ENCODE results near the gene ATP6V1D. TPM values are rescaled to one million over a fixed set of nuclear protein-coding genes. Genes with fewer than 3 reads are reported as not detected.
A peak's percentile ranks its signal among the peaks of the same experiment; 100 is the strongest.

The ATP6V1D gene
- total and polyA plus RNA-seq, 4 experiments from 2014 or later = 26.8 to 57.5 (median 40.1) TPM

GRCh38 chr14:67395086-67395875 is 35.7 kb upstream of the ATP6V1D start:
- H3K27me3 Mint-ChIP-seq = peaks cover 0 to 1% of the 10 kb centered on the region in 2 donors
- Histone ChIP-seq H3K27ac (ENCODE audit: low read depth, low read length) (no peak overlapping the region), H3K4me3 (ENCODE audit: low read length in 2 of 2) (no peak overlapping the region), H3K4me1 (ENCODE audit: insufficient read depth, low read length) (peaks cover 11% of the 10 kb centered on the region), H3K27me3 (ENCODE audit: insufficient read depth, low read length) (no peaks in the 10 kb centered on the region), H3K9me3 (ENCODE audit: control insufficient read depth in 1 of 2, low read length in 2 of 2) (no peaks in the 10 kb centered on the region), H3K36me3 (ENCODE audit: insufficient read depth, low read length) (peaks cover 2% of the 10 kb centered on the region)
- DNase-seq = no peak
- no peaks in the 10 kb centered on the region for H3K9me3 Mint-ChIP-seq
- no peak overlapping the region for H3K27ac Mint-ChIP-seq
- no peaks in the 10 kb centered on the region for H3K36me3 Mint-ChIP-seq
- H3K4me1 Mint-ChIP-seq = peaks cover 5 to 13% (median 9%) of the 10 kb centered on the region in 4 donors
- POLR2A ChIA-PET (ENCODE audit: partially characterized antibody) = no interaction called here
- H3K4me3 Mint-ChIP-seq = no peak overlapping the region
- intact Hi-C loops (cut with micrococcal nuclease) = no loop called here
- CTCF ChIA-PET (ENCODE audit: partially characterized antibody) = no interaction called here

DNA sequence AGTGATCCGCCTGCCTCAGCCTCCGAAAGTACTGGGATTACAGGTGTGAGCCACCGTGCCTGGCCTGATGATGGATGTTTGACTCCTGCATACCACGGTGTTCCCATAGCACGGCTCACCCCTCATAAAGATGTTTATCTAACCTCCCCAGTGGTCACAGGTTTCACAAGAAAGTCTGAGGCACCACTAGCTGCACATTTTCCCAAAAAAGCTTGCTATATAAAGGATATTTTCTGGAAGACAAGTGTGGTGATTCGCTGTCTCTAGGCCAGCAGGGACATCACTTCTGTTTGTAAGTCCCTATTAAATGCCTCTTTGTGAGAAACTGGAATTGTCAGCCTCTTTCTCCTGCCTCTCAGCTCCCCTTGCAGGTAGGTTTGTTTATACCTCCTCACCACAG is 34.1 kb upstream of the ATP6V1D start:
- H3K27me3 Mint-ChIP-seq = no peaks in the 10 kb centered on the region
- no peak overlapping the region for H3K4me3 Mint-ChIP-seq
- intact Hi-C loops (cut with micrococcal nuclease) = no loop called here
- ChIA-PET POLR2A (ENCODE audit: partially characterized antibody) (no interaction called here), CTCF (ENCODE audit: partially characterized antibody) (interaction anchor here (0.6 kb wide), 1 partner anchor 17 kb away, joined by 4 read pairs; no protein-coding TSS in a partner anchor)
- no peaks in the 10 kb centered on the region for H3K36me3 Mint-ChIP-seq
- no peak for DNase-seq
- H3K27ac Mint-ChIP-seq = peak overlapping the region in 2 of 7 donors; percentile 18 to 73
- H3K27me3 ChIP-seq (ENCODE audit: insufficient read depth, low read length) = no peaks in the 10 kb centered on the region
- H3K36me3 ChIP-seq (ENCODE audit: insufficient read depth, low read length) = peaks cover 2% of the 10 kb centered on the region
- H3K4me3 ChIP-seq (ENCODE audit: low read length in 2 of 2) = no peak overlapping the region
- H3K4me1 ChIP-seq (ENCODE audit: insufficient read depth, low read length) = peaks cover 11% of the 10 kb centered on the region
- no peak overlapping the region for H3K27ac ChIP-seq (ENCODE audit: low read depth, low read length)
- H3K9me3 ChIP-seq (ENCODE audit: control insufficient read depth in 1 of 2, low read length in 2 of 2) = no peaks in the 10 kb centered on the region
- H3K4me1 Mint-ChIP-seq = peaks cover 5 to 15% (median 9%) of the 10 kb centered on the region in 4 donors
- no peaks in the 10 kb centered on the region for H3K9me3 Mint-ChIP-seq

DNA sequence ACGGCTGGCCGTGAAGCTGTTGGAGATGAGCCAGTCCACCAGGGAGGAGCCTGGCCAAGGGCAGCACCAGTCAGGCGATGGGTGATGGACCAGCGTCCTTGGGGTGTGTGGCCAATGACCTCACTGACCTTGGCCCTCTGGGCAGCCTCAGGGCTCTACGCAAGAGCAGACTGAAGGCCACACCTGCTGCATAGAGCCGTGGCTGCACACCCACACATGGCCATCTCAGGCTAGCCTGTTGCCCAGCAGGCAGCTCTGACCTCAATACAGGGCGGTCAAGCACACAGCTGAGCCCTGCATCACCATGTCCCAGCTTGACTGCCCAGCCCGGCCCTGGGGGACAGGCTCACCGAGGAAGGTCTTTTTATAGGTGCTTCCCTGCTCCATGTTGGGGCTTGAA is 33.2 kb upstream of the ATP6V1D start:
- H3K4me1 ChIP-seq (ENCODE audit: insufficient read depth, low read length) = peaks cover 11% of the 10 kb centered on the region
- ChIA-PET CTCF (ENCODE audit: partially characterized antibody) (no interaction called here), POLR2A (ENCODE audit: partially characterized antibody) (no interaction called here)
- H3K27me3 Mint-ChIP-seq = no peaks in the 10 kb centered on the region
- H3K27ac Mint-ChIP-seq = no peak overlapping the region
- H3K4me3 Mint-ChIP-seq = no peak overlapping the region
- H3K4me1 Mint-ChIP-seq = peaks cover 5 to 15% (median 9%) of the 10 kb centered on the region in 4 donors
- no peak overlapping the region for H3K4me3 ChIP-seq (ENCODE audit: low read length in 2 of 2)
- H3K36me3 Mint-ChIP-seq = no peaks in the 10 kb centered on the region
- no peaks in the 10 kb centered on the region for H3K27me3 ChIP-seq (ENCODE audit: insufficient read depth, low read length)
- no peak overlapping the region for H3K27ac ChIP-seq (ENCODE audit: low read depth, low read length)
- no peaks in the 10 kb centered on the region for H3K9me3 ChIP-seq (ENCODE audit: control insufficient read depth in 1 of 2, low read length in 2 of 2)
- no peak for DNase-seq
- intact Hi-C loops (cut with micrococcal nuclease) = no loop called here
- no peaks in the 10 kb centered on the region for H3K9me3 Mint-ChIP-seq
- peaks cover 2% of the 10 kb centered on the region for H3K36me3 ChIP-seq (ENCODE audit: insufficient read depth, low read length)

DNA sequence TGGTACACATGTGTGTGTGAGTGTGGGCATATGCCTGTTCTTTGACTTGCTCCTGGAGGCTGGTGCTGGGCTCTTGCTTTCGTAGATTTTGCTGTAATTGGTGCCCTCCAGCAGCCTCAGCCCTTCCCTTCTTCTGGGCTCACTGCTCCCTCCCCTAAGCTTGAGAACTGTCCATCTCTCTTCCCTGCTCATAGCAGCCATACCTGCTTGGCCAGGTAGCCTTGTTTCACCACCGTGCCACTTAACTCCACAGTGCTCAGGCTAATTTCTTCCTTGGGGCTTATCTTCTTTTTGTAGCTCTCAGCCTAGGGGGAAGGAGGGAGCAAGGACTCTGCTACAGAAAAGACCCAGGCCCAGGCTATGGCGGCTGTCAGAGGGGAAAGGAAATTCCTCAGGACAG is 32.5 kb upstream of the ATP6V1D start:
- Mint-ChIP-seq H3K27ac (peak overlapping the region in 2 of 7 donors; percentile 22 to 71), H3K4me1 (peaks cover 5 to 15% (median 9%) of the 10 kb centered on the region in 4 donors)

GRCh38 chr14:67391268-67391667 is 31.7 kb upstream of the ATP6V1D start:
- peak overlapping the region in 4 of 7 donors; percentile 0 to 42 (median 16) for H3K27ac Mint-ChIP-seq
- H3K27me3 Mint-ChIP-seq = no peaks in the 10 kb centered on the region
- H3K36me3 Mint-ChIP-seq = peaks cover 9% of the 10 kb centered on the region in 2 donors
- POLR2A ChIA-PET (ENCODE audit: partially characterized antibody) = interaction anchor here (1.2 kb wide), 1 partner anchor 27 kb away, joined by 4 read pairs; no protein-coding TSS in a partner anchor
- no peaks in the 10 kb centered on the region for H3K27me3 ChIP-seq (ENCODE audit: insufficient read depth, low read length)
- no peaks in the 10 kb centered on the region for H3K9me3 Mint-ChIP-seq
- peaks cover 2% of the 10 kb centered on the region for H3K36me3 ChIP-seq (ENCODE audit: insufficient read depth, low read length)
- H3K4me1 ChIP-seq (ENCODE audit: insufficient read depth, low read length) = peaks cover 11% of the 10 kb centered on the region
- intact Hi-C loops (cut with micrococcal nuclease) = no loop called here
- peaks cover 5 to 15% (median 9%) of the 10 kb centered on the region in 4 donors for H3K4me1 Mint-ChIP-seq
- CTCF ChIA-PET (ENCODE audit: partially characterized antibody) = interaction anchor here (1.7 kb wide), 1 partner anchor 31 kb away, joined by 4 read pairs; the partner anchor contains the start of genes ATP6V1D and EIF2S1
- H3K4me3 ChIP-seq (ENCODE audit: low read length in 2 of 2) = no peak overlapping the region
- H3K4me3 Mint-ChIP-seq = peak overlapping the region in 2 of 8 donors; percentile 22 to 24
- no peak overlapping the region for H3K27ac ChIP-seq (ENCODE audit: low read depth, low read length)
- peak in 4 of 5 donors; percentile 2 to 6 (median 3) for DNase-seq
- no peaks in the 10 kb centered on the region for H3K9me3 ChIP-seq (ENCODE audit: control insufficient read depth in 1 of 2, low read length in 2 of 2)

More for the DNA sequence above, 32.5 kb upstream of the ATP6V1D start:
- Histone ChIP-seq H3K36me3 (ENCODE audit: insufficient read depth, low read length) (peaks cover 2% of the 10 kb centered on the region), H3K4me1 (ENCODE audit: insufficient read depth, low read length) (peaks cover 11% of the 10 kb centered on the region), H3K27ac (ENCODE audit: low read depth, low read length) (no peak overlapping the region), H3K27me3 (ENCODE audit: insufficient read depth, low read length) (no peaks in the 10 kb centered on the region), H3K4me3 (ENCODE audit: low read length in 2 of 2) (no peak overlapping the region), H3K9me3 (ENCODE audit: control insufficient read depth in 1 of 2, low read length in 2 of 2) (no peaks in the 10 kb centered on the region)
- Mint-ChIP-seq H3K36me3 (peaks cover 2 to 3% of the 10 kb centered on the region in 2 donors), H3K27me3 (no peaks in the 10 kb centered on the region), H3K4me3 (no peak overlapping the region), H3K9me3 (no peaks in the 10 kb centered on the region)
- POLR2A ChIA-PET (ENCODE audit: partially characterized antibody) = interaction anchor here (1.2 kb wide), 1 partner anchor 27 kb away, joined by 4 read pairs; no protein-coding TSS in a partner anchor
- CTCF ChIA-PET (ENCODE audit: partially characterized antibody) = interaction anchor here (1.7 kb wide), 1 partner anchor 32 kb away, joined by 4 read pairs; the partner anchor contains the start of genes ATP6V1D and EIF2S1
- intact Hi-C loops (cut with micrococcal nuclease) = no loop called here
- no peak for DNase-seq

DNA sequence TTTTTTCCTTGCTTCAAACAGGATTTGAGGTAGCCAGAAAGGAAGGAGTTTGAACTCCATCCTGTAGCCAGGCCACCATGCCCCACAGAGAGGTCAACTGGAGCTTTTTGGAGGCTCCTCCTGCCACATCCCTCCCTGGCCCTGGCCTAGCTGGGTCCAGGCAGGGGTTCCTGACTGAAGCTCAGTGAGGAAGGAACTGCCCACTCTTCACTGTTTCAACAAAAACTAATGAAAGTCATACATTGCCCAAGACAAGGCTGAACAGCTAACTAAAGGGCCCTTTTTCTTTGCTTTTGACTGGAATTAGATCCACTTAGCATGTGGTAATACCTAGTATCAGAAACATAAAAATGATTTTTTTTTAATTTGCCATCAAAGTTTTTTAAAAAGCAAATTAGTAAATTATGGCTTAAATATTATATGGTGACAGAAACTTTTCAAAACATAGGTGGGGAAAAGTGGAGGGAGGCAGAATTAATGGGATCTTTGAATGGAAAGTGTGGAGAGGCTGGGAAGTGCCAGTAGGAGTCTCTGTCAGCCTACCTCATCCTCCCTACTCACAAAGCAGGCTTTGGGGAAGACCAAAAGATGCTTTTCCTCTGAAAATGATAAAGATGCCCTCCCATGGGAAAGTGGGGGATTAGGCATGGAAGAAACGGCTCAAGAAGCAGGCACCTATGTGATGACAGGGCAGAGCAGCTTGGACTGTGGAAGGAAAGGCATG is 30.4 kb upstream of the ATP6V1D start:
- POLR2A ChIA-PET (ENCODE audit: partially characterized antibody) = no interaction called here
- Mint-ChIP-seq H3K4me1 (peaks cover 5 to 15% (median 9%) of the 10 kb centered on the region in 4 donors), H3K9me3 (no peaks in the 10 kb centered on the region), H3K4me3 (no peak overlapping the region), H3K36me3 (peaks cover 19 to 20% of the 10 kb centered on the region in 2 donors), H3K27me3 (no peaks in the 10 kb centered on the region), H3K27ac (peak overlapping the region in 1 of 7 donors; percentile 57)
- peaks cover 5% of the 10 kb centered on the region for H3K36me3 ChIP-seq (ENCODE audit: insufficient read depth, low read length)
- no peak overlapping the region for H3K4me3 ChIP-seq (ENCODE audit: low read length in 2 of 2)
- CTCF ChIA-PET (ENCODE audit: partially characterized antibody) = no interaction called here
- no peak overlapping the region for H3K27ac ChIP-seq (ENCODE audit: low read depth, low read length)
- intact Hi-C loops (cut with micrococcal nuclease) = no loop called here
- H3K9me3 ChIP-seq (ENCODE audit: control insufficient read depth in 1 of 2, low read length in 2 of 2) = no peaks in the 10 kb centered on the region
- no peaks in the 10 kb centered on the region for H3K27me3 ChIP-seq (ENCODE audit: insufficient read depth, low read length)
- DNase-seq = no peak
- peaks cover 11% of the 10 kb centered on the region for H3K4me1 ChIP-seq (ENCODE audit: insufficient read depth, low read length)

DNA sequence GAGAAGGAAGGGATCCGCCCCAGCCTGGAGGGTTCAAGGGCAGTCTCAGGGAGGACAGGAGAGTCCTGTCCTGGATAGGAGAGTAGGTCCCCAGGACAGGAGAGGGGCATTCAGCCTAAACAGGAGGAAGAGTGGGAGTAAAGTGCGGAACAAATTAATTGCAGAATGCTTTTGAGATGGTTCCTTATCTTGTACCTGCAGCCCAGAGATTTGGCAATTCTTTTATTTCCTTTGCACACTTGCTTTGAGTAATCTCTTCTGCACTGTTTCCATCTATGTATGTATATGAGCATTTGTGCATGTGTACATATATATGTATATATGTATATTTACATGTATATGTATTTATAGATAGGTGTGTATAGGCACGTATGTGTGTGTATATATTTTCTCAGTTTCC is 29.7 kb upstream of the ATP6V1D start:
- H3K4me3 Mint-ChIP-seq = no peak overlapping the region
- Histone ChIP-seq H3K36me3 (ENCODE audit: insufficient read depth, low read length) (peaks cover 9% of the 10 kb centered on the region), H3K4me3 (ENCODE audit: low read length in 2 of 2) (no peak overlapping the region), H3K4me1 (ENCODE audit: insufficient read depth, low read length) (peaks cover 11% of the 10 kb centered on the region), H3K27me3 (ENCODE audit: insufficient read depth, low read length) (no peaks in the 10 kb centered on the region), H3K9me3 (ENCODE audit: control insufficient read depth in 1 of 2, low read length in 2 of 2) (no peaks in the 10 kb centered on the region), H3K27ac (ENCODE audit: low read depth, low read length) (no peak overlapping the region)
- no peak for DNase-seq
- H3K27me3 Mint-ChIP-seq = no peaks in the 10 kb centered on the region
- peaks cover 5 to 15% (median 9%) of the 10 kb centered on the region in 4 donors for H3K4me1 Mint-ChIP-seq
- ChIA-PET CTCF (ENCODE audit: partially characterized antibody) (no interaction called here), POLR2A (ENCODE audit: partially characterized antibody) (no interaction called here)
- H3K9me3 Mint-ChIP-seq = no peaks in the 10 kb centered on the region
- H3K27ac Mint-ChIP-seq = no peak overlapping the region
- peaks cover 26% of the 10 kb centered on the region in 2 donors for H3K36me3 Mint-ChIP-seq
- intact Hi-C loops (cut with micrococcal nuclease) = no loop called here
